Adrenal gland (tissue), 12 donors: ENCODE measurements around the gene GPC6. TPM values are rescaled to one million over a fixed set of nuclear protein-coding genes. Genes with fewer than 3 reads are reported as not detected.

Experiments used
- DNase-seq, 7 donors: peaks; one replicate each; pipeline ENCODE4 v3.0.0-alpha.2; 2019 to 2020
- H3K27ac ChIP-seq, 5 donors: fragments of 200-600 bp; sonication (generic) in 4 of 5; 1 replicate in 3 of 5; 2 replicates in 2 of 5; pipeline versions ENCODE4 v1.5.1 to v1.8.0; 2016 to 2020; ENCODE audit warnings: mild to moderate bottlenecking in 1 of 5
- H3K27me3 ChIP-seq: fragments of 200-600 bp; 2 replicates; pipeline ENCODE4 v1.8.0; 2021
- H3K36me3 ChIP-seq, 2 donors: fragments of 200-600 bp; replicated peaks in 1 of 2; 1 replicate in 1 of 2; 2 replicates in 1 of 2; pipeline versions ENCODE4 v1.5.1 to v1.8.0; 2018 to 2022
- H3K4me1 ChIP-seq, 2 donors: fragments of 200-600 bp; replicated peaks in 1 of 2; 1 replicate in 1 of 2; 2 replicates in 1 of 2; pipeline versions ENCODE4 v1.5.1 to v1.8.0; 2018 to 2021
- H3K4me3 ChIP-seq, 4 donors: fragments of 200-600 bp; sonication (generic) in 3 of 4; one replicate each; pipeline ENCODE4 v1.5.1; 2016 to 2018
- H3K9me3 ChIP-seq, 3 donors: fragments of 200-600 bp; sonication (generic) in 1 of 3; replicated peaks in 1 of 3; 1 replicate in 2 of 3; 2 replicates in 1 of 3; pipeline versions ENCODE4 v1.5.1 to v1.8.0; 2016 to 2021
- POLR2A ChIP-seq, 2 donors: fragments of 450-650 bp; IDR thresholded peaks; one replicate each; pipeline ENCODE4 v1.6.1; 2017; ENCODE audit warnings: antibody characterized with exemption in 2 of 2, mild to moderate bottlenecking in 2 of 2, moderate library complexity in 1 of 2
- WGBS, 4 donors: extraction: QIAGEN DNeasy Blood & Tissue Kit in 2 of 4; methylation state at CpG; one replicate each; pipeline versions ENCODE4 v1.1.5 to v1.1.7; 2013 to 2017; 5-methylcytosine and 5-hydroxymethylcytosine counted together
- intact Hi-C, 2 donors: fragments of 100-400 bp; cut with DNase I; formaldehyde crosslinking; loops; one replicate each; pipeline versions ENCODE4 v1.14.1 to v1.15.0; 2022 to 2023
- polyA plus RNA-seq, 3 donors: library from polyadenylated mRNA; stranded (reverse); fragments of 200-250 nt in 2 of 3; fragments of 350-450 nt in 1 of 3; fragmentation: Illumina TruSeq in 1 of 3; extraction: RNeasy Lipid Tissue Mini Kit (QIAGEN cat#74804) in 1 of 3; gene quantifications; one replicate each; pipeline ENCODE4 v1.2.3, GENCODE V29; 2013 to 2014
- total RNA-seq, 9 donors: library from RNA; depleted of rRNA in 4 of 9; stranded (reverse); fragments of >200 nt in 4 of 9; fragments of 120-200 nt in 1 of 9; fragmentation: NEBNext Ultra II Directional in 1 of 9; extraction: Animal tissue kit (Norgen Biotek cat#: 25700) in 1 of 9; gene quantifications; one replicate each; pipeline versions ENCODE4 v1.1.0 to v1.2.4, GENCODE V29; 2013 to 2023
- TF ChIP-seq, protein P1 (sequence below), 6 experiments: fragments of 450-650 bp in 4 of 6; fragments of 200-600 bp in 2 of 6; sonication (generic) in 1 of 6; IDR thresholded peaks; 1 replicate in 5 of 6; 2 replicates in 1 of 6; pipeline versions ENCODE4 v1.5.1 to v1.8.0; 2016 to 2021; ENCODE audit warnings: antibody characterized with exemption in 6 of 6, mild to moderate bottlenecking in 2 of 6, moderate library complexity in 1 of 6
- donor health status: healthy with polysubstance abuse.
- donor health status: Bipolar disorder and iron deficiency.
- donor health status: DM: yes; HTN: yes; CAD: no.
- donor health status: DM: no; HTN: no; CAD: no.
- donor health status: DM: no; HTN: no; CAD: no.
- donor health status: DM: yes; HTN: yes; CAD: no.

GPC6 gene
- total and polyA plus RNA-seq, 12 donors, result 0.37 to 62.3 (median 2.5) TPM

GRCh38 chr13:94394723-94395122 lies 1168.1 kb downstream of the GPC6 start:
- WGBS, 4 donors, result 72 to 78% (median 76%) methylated on average over 3 to 4 of the region's 4 CpGs
- Histone ChIP-seq H3K27ac (no peak overlapping the region), H3K36me3 (no peaks in the 10 kb centered on the region), H3K4me3 (no peak overlapping the region), H3K4me1 (no peaks in the 10 kb centered on the region), H3K27me3 (no peaks in the 10 kb centered on the region), H3K9me3 (no peaks in the 10 kb centered on the region)
- TF ChIP-seq, protein P1, sequence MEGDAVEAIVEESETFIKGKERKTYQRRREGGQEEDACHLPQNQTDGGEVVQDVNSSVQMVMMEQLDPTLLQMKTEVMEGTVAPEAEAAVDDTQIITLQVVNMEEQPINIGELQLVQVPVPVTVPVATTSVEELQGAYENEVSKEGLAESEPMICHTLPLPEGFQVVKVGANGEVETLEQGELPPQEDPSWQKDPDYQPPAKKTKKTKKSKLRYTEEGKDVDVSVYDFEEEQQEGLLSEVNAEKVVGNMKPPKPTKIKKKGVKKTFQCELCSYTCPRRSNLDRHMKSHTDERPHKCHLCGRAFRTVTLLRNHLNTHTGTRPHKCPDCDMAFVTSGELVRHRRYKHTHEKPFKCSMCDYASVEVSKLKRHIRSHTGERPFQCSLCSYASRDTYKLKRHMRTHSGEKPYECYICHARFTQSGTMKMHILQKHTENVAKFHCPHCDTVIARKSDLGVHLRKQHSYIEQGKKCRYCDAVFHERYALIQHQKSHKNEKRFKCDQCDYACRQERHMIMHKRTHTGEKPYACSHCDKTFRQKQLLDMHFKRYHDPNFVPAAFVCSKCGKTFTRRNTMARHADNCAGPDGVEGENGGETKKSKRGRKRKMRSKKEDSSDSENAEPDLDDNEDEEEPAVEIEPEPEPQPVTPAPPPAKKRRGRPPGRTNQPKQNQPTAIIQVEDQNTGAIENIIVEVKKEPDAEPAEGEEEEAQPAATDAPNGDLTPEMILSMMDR (IDR thresholded peaks at IDR 0.05), result no peak
- no peak for TF ChIP-seq POLR2A (IDR thresholded peaks at IDR 0.05)
- intact Hi-C loops, result no loop called here
- no peak for DNase-seq

GRCh38 chr13:94395860-94396259 lies 1169.3 kb downstream of the GPC6 start:
- Histone ChIP-seq H3K27me3 (no peaks in the 10 kb centered on the region), H3K4me3 (no peak overlapping the region), H3K36me3 (no peaks in the 10 kb centered on the region), H3K27ac (no peak overlapping the region), H3K4me1 (no peaks in the 10 kb centered on the region), H3K9me3 (no peaks in the 10 kb centered on the region)
- no peak for TF ChIP-seq POLR2A (IDR thresholded peaks at IDR 0.05)
- TF ChIP-seq, protein P1 (IDR thresholded peaks at IDR 0.05), result no peak
- WGBS, 4 donors, result 75 to 82% (median 78%) methylated on average over 5 of the region's 5 CpGs
- intact Hi-C loops, result no loop called here
- no peak for DNase-seq

DNA sequence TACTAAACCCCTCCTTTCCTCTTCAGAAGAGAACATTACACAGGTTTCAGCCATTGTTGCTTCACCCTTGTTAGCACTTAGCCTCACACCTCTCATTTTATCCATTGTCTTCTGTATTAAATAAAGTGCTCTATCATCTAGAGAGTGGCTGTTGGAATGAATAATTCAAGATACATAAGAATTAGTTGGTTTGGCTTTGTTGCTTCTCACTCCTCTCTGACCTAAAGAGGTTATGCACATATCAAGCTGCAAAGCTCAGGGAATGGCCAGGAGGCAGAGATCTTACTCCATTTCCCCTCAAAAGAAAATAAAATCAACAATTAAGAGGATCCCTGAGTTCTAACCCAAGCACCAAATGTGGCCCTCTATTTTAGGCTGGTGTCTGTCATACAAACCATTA lies 1173.2 kb downstream of the GPC6 start:
- H3K27me3 ChIP-seq, result no peaks in the 10 kb centered on the region
- intact Hi-C loops, result no loop called here

DNA sequence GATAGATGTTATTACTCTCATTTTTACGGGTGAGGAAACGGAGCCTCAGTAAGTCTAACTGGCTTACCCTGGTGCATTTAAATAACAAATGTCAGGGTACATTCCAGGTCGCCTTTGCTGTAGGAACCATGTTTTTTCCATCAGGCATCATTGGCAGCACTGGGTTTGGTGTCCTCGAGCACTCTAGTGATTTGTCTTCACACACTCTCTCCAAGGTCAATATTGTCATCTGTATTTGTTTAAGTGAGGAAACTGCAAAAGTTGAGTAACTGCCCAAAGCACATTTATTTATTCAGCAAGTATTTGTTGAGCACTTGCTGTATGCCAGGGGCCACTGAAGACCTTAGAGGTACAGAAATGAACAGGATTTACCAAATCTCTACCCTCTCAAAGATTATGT lies 1174.3 kb downstream of the GPC6 start:
- no peak for DNase-seq
- no peak overlapping the region for H3K4me3 ChIP-seq
- 62 to 72% (median 65%) methylated on average over 4 of the region's 4 CpGs for WGBS, 4 donors
- TF ChIP-seq, protein P1 (IDR thresholded peaks at IDR 0.05), result no peak
- no peak for TF ChIP-seq POLR2A (IDR thresholded peaks at IDR 0.05)
- no peak overlapping the region for H3K27ac ChIP-seq
- no peaks in the 10 kb centered on the region for H3K4me1 ChIP-seq
- H3K27me3 ChIP-seq, result no peaks in the 10 kb centered on the region
- no peaks in the 10 kb centered on the region for H3K36me3 ChIP-seq
- no peaks in the 10 kb centered on the region for H3K9me3 ChIP-seq
- intact Hi-C loops, result no loop called here

More for the DNA sequence above, 1173.2 kb downstream of the GPC6 start:
- Histone ChIP-seq H3K36me3 (no peaks in the 10 kb centered on the region), H3K27ac (no peak overlapping the region), H3K9me3 (no peaks in the 10 kb centered on the region), H3K4me1 (no peaks in the 10 kb centered on the region), H3K4me3 (no peak overlapping the region)
- DNase-seq, result no peak
- TF ChIP-seq, protein P1 (IDR thresholded peaks at IDR 0.05), result no peak
- no peak for TF ChIP-seq POLR2A (IDR thresholded peaks at IDR 0.05)
